Tibial artery (tissue), 4 donors: ENCODE results near the gene ZNF76.
"Not testable (repeated sequence)": the region's sequence is repeated elsewhere in the genome, so short reads cannot be mapped to it uniquely, and the experiment has no call there.

Experiments used
- DNase-seq, 2 donors: peaks; one replicate each; pipeline ENCODE4 v3.0.0-alpha.2; 2019
- H3K27ac ChIP-seq, 2 donors: fragments of 200-600 bp; sonication (generic) in 1 of 2; 1 replicate in 1 of 2; 2 replicates in 1 of 2; pipeline ENCODE4 v1.5.1; 2018 to 2019; ENCODE audit warnings: mild to moderate bottlenecking in 1 of 2
- H3K27me3 ChIP-seq, 2 donors: fragments of 200-600 bp; sonication (generic) in 1 of 2; one replicate each; pipeline versions ENCODE4 v1.5.1 to v1.6.0; 2016 to 2019
- H3K36me3 ChIP-seq, 3 donors: fragments of 200-600 bp; sonication (generic) in 2 of 3; one replicate each; pipeline ENCODE4 v1.5.1; 2016 to 2019; ENCODE audit warnings: mild to moderate bottlenecking in 2 of 3
- H3K4me1 ChIP-seq, 4 donors: fragments of 200-600 bp; sonication (generic) in 2 of 4; 1 replicate in 3 of 4; 2 replicates in 1 of 4; pipeline ENCODE4 v1.5.1; 2016 to 2019
- H3K4me3 ChIP-seq, 2 donors: fragments of 200-600 bp; sonication (generic) in 1 of 2; 1 replicate in 1 of 2; 2 replicates in 1 of 2; pipeline ENCODE4 v1.5.1; 2018 to 2019; ENCODE audit warnings: mild to moderate bottlenecking in 2 of 2
- H3K9me3 ChIP-seq, 3 donors: fragments of 200-600 bp; sonication (generic) in 1 of 3; one replicate each; pipeline ENCODE4 v1.5.1; 2016 to 2019
- CTCF ChIP-seq, 2 experiments: fragments of 200-600 bp in 1 of 2; fragments of 450-650 bp in 1 of 2; IDR thresholded peaks; one replicate each; pipeline ENCODE4 v1.5.1; 2017 to 2019; ENCODE audit warnings: antibody characterized with exemption in 2 of 2, mild to moderate bottlenecking in 1 of 2, moderate library complexity in 1 of 2
- intact Hi-C: fragments of 100-400 bp; cut with DNase I; formaldehyde crosslinking; loops from one replicate; pipeline ENCODE4 v1.15.0; 2023; ENCODE audit warnings: low total_unique reads

ZNF76 gene

GRCh38 chr6:35299674-35300073, 40.1 kb downstream of the ZNF76 start:
- Histone ChIP-seq H3K27ac (no peak overlapping the region), H3K27me3 (no peaks in the 10 kb centered on the region), H3K4me1 (peaks cover 0 to 12% (median 1%) of the 10 kb centered on the region in 4 donors), H3K36me3 (peaks cover 7 to 21% (median 16%) of the 10 kb centered on the region in 3 donors), H3K9me3 (no peaks in the 10 kb centered on the region), H3K4me3 (no peak overlapping the region)
- TF ChIP-seq CTCF (IDR thresholded peaks at IDR 0.05) = no peak
- DNase-seq = peak; percentile 52 to 64
- intact Hi-C loops = no loop called here

GRCh38 chr6:35300848-35301247, 41.3 kb downstream of the ZNF76 start:
- peaks cover 0 to 12% (median 1%) of the 10 kb centered on the region in 4 donors for H3K4me1 ChIP-seq

GRCh38 chr6:35302604-35303241, 43.2 kb downstream of the ZNF76 start:
- intact Hi-C loops = no loop called here
- Histone ChIP-seq H3K9me3 (no peaks in the 10 kb centered on the region), H3K4me1 (peaks cover 0 to 5% (median 0%) of the 10 kb centered on the region in 4 donors), H3K4me3 (no peak overlapping the region), H3K27me3 (no peaks in the 10 kb centered on the region), H3K36me3 (no peaks in the 10 kb centered on the region), H3K27ac (no peak overlapping the region)
- TF ChIP-seq CTCF (IDR thresholded peaks at IDR 0.05) = no peak
- DNase-seq = peak; percentile 40 to 67

More at GRCh38 chr6:35300848-35301247, 41.3 kb downstream of the ZNF76 start:
- no peak overlapping the region for H3K4me3 ChIP-seq
- no peak overlapping the region for H3K27ac ChIP-seq
- peak in 1 of 2 donors; percentile 62 for DNase-seq
- peaks cover 0 to 9% (median 5%) of the 10 kb centered on the region in 3 donors for H3K36me3 ChIP-seq
- intact Hi-C loops = no loop called here
- no peak for TF ChIP-seq CTCF (IDR thresholded peaks at IDR 0.05)
- no peaks in the 10 kb centered on the region for H3K27me3 ChIP-seq
- H3K9me3 ChIP-seq = no peaks in the 10 kb centered on the region

GRCh38 chr6:35304299-35304698, 44.8 kb downstream of the ZNF76 start:
- Histone ChIP-seq H3K9me3 (no peaks in the 10 kb centered on the region), H3K4me1 (no peaks in the 10 kb centered on the region), H3K27ac (no peak overlapping the region), H3K36me3 (no peaks in the 10 kb centered on the region), H3K4me3 (no peak overlapping the region), H3K27me3 (no peaks in the 10 kb centered on the region)
- intact Hi-C loops = no loop called here
- TF ChIP-seq CTCF (IDR thresholded peaks at IDR 0.05) = no peak
- no peak for DNase-seq

- no peak overlapping the region for H3K27ac ChIP-seq
- no peak overlapping the region for H3K4me3 ChIP-seq
- H3K4me1 ChIP-seq = no peaks in the 10 kb centered on the region
- no peak for TF ChIP-seq CTCF (IDR thresholded peaks at IDR 0.05)
- intact Hi-C loops = no loop called here
- H3K27me3 ChIP-seq = no peaks in the 10 kb centered on the region
- DNase-seq = no peak
- H3K9me3 ChIP-seq = no peaks in the 10 kb centered on the region
- no peaks in the 10 kb centered on the region for H3K36me3 ChIP-seq
Measured at GRCh38 chr6:35305117-35305516, 45.6 kb downstream of the ZNF76 start.

GRCh38 chr6:35307138-35307537, 47.6 kb downstream of the ZNF76 start:
- H3K27ac ChIP-seq, H3K4me1 ChIP-seq, intact Hi-C loops, H3K4me3 ChIP-seq, H3K36me3 ChIP-seq, H3K9me3 ChIP-seq, DNase-seq, H3K27me3 ChIP-seq: not testable (repeated sequence)

GRCh38 chr6:35308543-35308942, 49.0 kb downstream of the ZNF76 start:
- intact Hi-C loops, H3K27ac ChIP-seq, DNase-seq, H3K4me3 ChIP-seq, H3K36me3 ChIP-seq, H3K27me3 ChIP-seq, H3K4me1 ChIP-seq, H3K9me3 ChIP-seq: not testable (repeated sequence)
